Inflammatory macrophage treated with lipopolysaccharide for 1 hour (primary cell): ENCODE measurements around the gene MAN2A1.
A peak's percentile ranks its signal among the peaks of the same experiment; 100 is the strongest.

ENCODE experiments used
- DNase-seq, 2 donors: peaks; one replicate each; pipeline ENCODE4 v3.0.0-alpha.2; 2020 to 2022

The MAN2A1 gene

GRCh38 chr5:109708813-109709212, 19.1 kb downstream of the MAN2A1 start:
- DNase-seq = no peak

GRCh38 chr5:109709225-109709624, 19.5 kb downstream of the MAN2A1 start:
- no peak for DNase-seq

- no peak for DNase-seq
These were observed 21.9 kb downstream of the MAN2A1 start for GRCh38 chr5:109711673-109712072.

- DNase-seq = no peak
These were observed 23.7 kb downstream of the MAN2A1 start for GRCh38 chr5:109713453-109713852.

- no peak for DNase-seq
These were observed 24.9 kb downstream of the MAN2A1 start for GRCh38 chr5:109714592-109714991.

GRCh38 chr5:109718216-109718615, 28.5 kb downstream of the MAN2A1 start:
- no peak for DNase-seq

GRCh38 chr5:109718632-109719031, 28.9 kb downstream of the MAN2A1 start:
- no peak for DNase-seq

GRCh38 chr5:109719978-109720377, 30.3 kb downstream of the MAN2A1 start:
- DNase-seq = no peak

GRCh38 chr5:109721741-109722140, 32.0 kb downstream of the MAN2A1 start:
- no peak for DNase-seq

- no peak for DNase-seq
These were observed 33.9 kb downstream of the MAN2A1 start for GRCh38 chr5:109723606-109724005.

- no peak for DNase-seq
These were observed 35.4 kb downstream of the MAN2A1 start for GRCh38 chr5:109725135-109725534.

GRCh38 chr5:109739741-109740728, 50.3 kb downstream of the MAN2A1 start:
- DNase-seq = no peak

GRCh38 chr5:109740966-109741365, 51.2 kb downstream of the MAN2A1 start:
- DNase-seq = no peak

- no peak for DNase-seq
These were observed 51.7 kb downstream of the MAN2A1 start for GRCh38 chr5:109741390-109741789.

GRCh38 chr5:109743041-109743531, 53.4 kb downstream of the MAN2A1 start:
- peak; percentile 56 to 65 for DNase-seq

GRCh38 chr5:109743770-109744212, 54.1 kb downstream of the MAN2A1 start:
- no peak for DNase-seq

- no peak for DNase-seq
These were observed 54.5 kb downstream of the MAN2A1 start for GRCh38 chr5:109744261-109744660.

- DNase-seq = no peak
These were observed 58.8 kb downstream of the MAN2A1 start for GRCh38 chr5:109748546-109748945.

GRCh38 chr5:109750463-109750862, 60.7 kb downstream of the MAN2A1 start:
- peak; percentile 15 to 51 for DNase-seq

- DNase-seq = no peak
These were observed 63.6 kb downstream of the MAN2A1 start for GRCh38 chr5:109753279-109753678.

GRCh38 chr5:109754319-109754718, 64.6 kb downstream of the MAN2A1 start:
- DNase-seq = no peak

- no peak for DNase-seq
These were observed 66.0 kb downstream of the MAN2A1 start for GRCh38 chr5:109755761-109756160.

GRCh38 chr5:109756543-109757185, 66.9 kb downstream of the MAN2A1 start:
- no peak for DNase-seq

GRCh38 chr5:109757490-109757889, 67.8 kb downstream of the MAN2A1 start:
- DNase-seq = no peak
